Astrocyte (in vitro differentiated cells and primary cell): Measurements from ENCODE around the gene DAP3. TPM values are rescaled to one million over a fixed set of nuclear protein-coding genes. Genes with fewer than 3 reads are reported as not detected.
"Not testable (repeated sequence)": the region's sequence is repeated elsewhere in the genome, so short reads cannot be mapped to it uniquely, and the experiment has no call there.

ENCODE experiments used
- DNase-seq: peaks from one replicate; pipeline ENCODE4 v3.0.0-alpha.2; 2010; ENCODE audit warnings: low read depth
- FAIRE-seq: peaks from 2 replicates; lab custom pipeline; 2011; peaks lifted over from hg19 to GRCh38; lab: Jason Lieb, UNC
- H2AFZ ChIP-seq: 2 replicates; pipeline ENCODE4 v1.6.0; 2012; ENCODE audit warnings: low read depth, low read length, inconsistent platforms
- H3K27ac ChIP-seq: 2 replicates; pipeline ENCODE4 v1.5.1; 2011; ENCODE audit warnings: low read depth, low read length, inconsistent platforms
- H3K27me3 ChIP-seq: 2 replicates; pipeline ENCODE4 v1.6.0; 2011; ENCODE audit warnings: low read length, inconsistent platforms; ENCODE audit not compliant: insufficient read depth
- H3K36me3 ChIP-seq: 2 replicates; pipeline ENCODE4 v1.5.1; 2011; ENCODE audit warnings: low read length, inconsistent platforms; ENCODE audit not compliant: insufficient read depth
- H3K4me1 ChIP-seq: 2 replicates; pipeline ENCODE4 v1.5.1; 2011; ENCODE audit warnings: low read length, inconsistent platforms; ENCODE audit not compliant: insufficient read depth
- H3K4me2 ChIP-seq: 2 replicates; pipeline ENCODE4 v1.6.0; 2012; ENCODE audit warnings: low read length, inconsistent platforms
- H3K4me3 ChIP-seq: 2 replicates; pipeline ENCODE4 v1.5.1; 2011; ENCODE audit warnings: low read depth, mild to moderate bottlenecking, low read length, inconsistent platforms; ENCODE audit not compliant: insufficient read depth
- H3K79me2 ChIP-seq: 2 replicates; pipeline ENCODE4 v1.6.0; 2012; ENCODE audit warnings: mild to moderate bottlenecking, low read length, inconsistent platforms; ENCODE audit not compliant: insufficient read depth
- H3K9ac ChIP-seq: 2 replicates; pipeline ENCODE4 v1.6.0; 2012; ENCODE audit warnings: mild to moderate bottlenecking, low read length, inconsistent platforms
- H3K9me3 ChIP-seq: 2 replicates; pipeline ENCODE4 v1.5.1; 2012; ENCODE audit warnings: low read depth, mild to moderate bottlenecking, low read length, inconsistent platforms; ENCODE audit not compliant: insufficient read depth
- H4K20me1 ChIP-seq: 2 replicates; pipeline ENCODE4 v1.6.0; 2012; ENCODE audit warnings: low read length, inconsistent platforms; ENCODE audit not compliant: insufficient read depth
- H3K27ac Mint-ChIP-seq: one replicate; pipeline ENCODE4 v1.8.0; 2021; ENCODE audit warnings: mild to moderate bottlenecking, mixed read lengths; ENCODE audit not compliant: unreplicated experiment
- H3K27me3 Mint-ChIP-seq: one replicate; pipeline ENCODE4 v1.8.0; 2021; ENCODE audit warnings: low read depth, mixed read lengths; ENCODE audit not compliant: unreplicated experiment
- H3K36me3 Mint-ChIP-seq: one replicate; pipeline ENCODE4 v1.8.0; 2021; ENCODE audit warnings: low read depth, mixed read lengths; ENCODE audit not compliant: unreplicated experiment
- H3K4me1 Mint-ChIP-seq: one replicate; pipeline ENCODE4 v1.8.0; 2021; ENCODE audit warnings: low read depth, mixed read lengths; ENCODE audit not compliant: unreplicated experiment
- H3K4me3 Mint-ChIP-seq: one replicate; pipeline ENCODE4 v1.8.0; 2021; ENCODE audit warnings: mild to moderate bottlenecking, moderate library complexity, mixed read lengths; ENCODE audit not compliant: unreplicated experiment
- H3K9me3 Mint-ChIP-seq: one replicate; pipeline ENCODE4 v1.8.0; 2021; ENCODE audit warnings: mild to moderate bottlenecking, mixed read lengths; ENCODE audit not compliant: unreplicated experiment
- CTCF ChIP-seq: IDR thresholded peaks from 2 replicates; pipeline ENCODE4 v1.5.1; 2011; ENCODE audit warnings: low read depth, mild to moderate bottlenecking, inconsistent platforms, low read length, moderate library complexity; ENCODE audit not compliant: insufficient read depth
- EZH2 ChIP-seq: IDR thresholded peaks from 2 replicates; pipeline ENCODE4 v1.6.1; 2012; ENCODE audit warnings: mild to moderate bottlenecking, low read length, inconsistent platforms; ENCODE audit not compliant: insufficient read depth
- total RNA-seq: library from RNA; stranded (reverse); gene quantifications from 2 replicates; pipeline ENCODE4 v1.2.1, GENCODE V29; 2021

DAP3 gene
- total RNA-seq, 1 donor from 2014 or later: 108 TPM

GRCh38 chr1:155696524-155696923, 7.6 kb downstream of the DAP3 start:
- Histone ChIP-seq H4K20me1 (peaks cover 76% of the 10 kb centered on the region), H2AFZ (no peak overlapping the region), H3K36me3 (peaks cover 12% of the 10 kb centered on the region), H3K27ac (no peak overlapping the region), H3K79me2 (peaks cover 87% of the 10 kb centered on the region), H3K9ac (no peak overlapping the region), H3K27me3 (no peaks in the 10 kb centered on the region), H3K4me2 (no peak overlapping the region), H3K4me3 (no peak overlapping the region), H3K9me3 (no peaks in the 10 kb centered on the region), H3K4me1 (no peaks in the 10 kb centered on the region)
- H3K27ac Mint-ChIP-seq: no peak overlapping the region
- no peak overlapping the region for H3K4me3 Mint-ChIP-seq
- H3K36me3 Mint-ChIP-seq: peaks cover 22% of the 10 kb centered on the region
- H3K27me3 Mint-ChIP-seq: no peaks in the 10 kb centered on the region
- no peak for TF ChIP-seq CTCF
- TF ChIP-seq EZH2: no peak
- peaks cover 18% of the 10 kb centered on the region for H3K4me1 Mint-ChIP-seq
- peaks cover 3% of the 10 kb centered on the region for H3K9me3 Mint-ChIP-seq
- no peak for FAIRE-seq
- DNase-seq: no peak

- Histone ChIP-seq H3K9ac (no peak overlapping the region), H3K36me3 (peaks cover 7% of the 10 kb centered on the region), H3K4me2 (no peak overlapping the region), H3K4me3 (no peak overlapping the region), H3K4me1 (no peaks in the 10 kb centered on the region), H3K9me3 (no peaks in the 10 kb centered on the region), H3K27me3 (no peaks in the 10 kb centered on the region), H3K27ac (no peak overlapping the region), H3K79me2 (peaks cover 82% of the 10 kb centered on the region), H2AFZ (no peak overlapping the region), H4K20me1 (peaks cover 72% of the 10 kb centered on the region)
- TF ChIP-seq CTCF (no peak), EZH2 (no peak)
- no peak for FAIRE-seq
- Mint-ChIP-seq H3K4me1 (peaks cover 18% of the 10 kb centered on the region), H3K9me3 (peaks cover 3% of the 10 kb centered on the region), H3K4me3 (no peak overlapping the region), H3K36me3 (peaks cover 17% of the 10 kb centered on the region), H3K27me3 (no peaks in the 10 kb centered on the region), H3K27ac (no peak overlapping the region)
- no peak for DNase-seq
Observed at GRCh38 chr1:155697046-155697445, 8.2 kb downstream of the DAP3 start.

- H3K27me3 ChIP-seq, DNase-seq, H3K27me3 Mint-ChIP-seq, H3K9me3 ChIP-seq, H3K9ac ChIP-seq, H3K4me3 Mint-ChIP-seq, H3K27ac Mint-ChIP-seq, H3K4me2 ChIP-seq, H2AFZ ChIP-seq, FAIRE-seq, H3K9me3 Mint-ChIP-seq, H3K36me3 ChIP-seq, H3K4me1 ChIP-seq, H3K4me3 ChIP-seq, H3K27ac ChIP-seq: not testable (repeated sequence)
- Mint-ChIP-seq H3K36me3 (peaks cover 13% of the 10 kb centered on the region), H3K4me1 (peaks cover 18% of the 10 kb centered on the region)
- H4K20me1 ChIP-seq: peaks cover 71% of the 10 kb centered on the region
- H3K79me2 ChIP-seq: peaks cover 82% of the 10 kb centered on the region
Observed at GRCh38 chr1:155697616-155698015, 8.7 kb downstream of the DAP3 start.
